HEK293 (cell line): ENCODE data around the gene E2F1.

Experiments
- CTCF ChIA-PET: fragments of 350-600 bp; formaldehyde crosslinking; extraction: SDS; loops from one replicate; lab custom pipeline; 2021; ENCODE audit warnings: antibody characterized with exemption; lab: Yijun Ruan, JAX
- POLR2A ChIA-PET: fragments of 300-600 bp; formaldehyde crosslinking; extraction: SDS; loops from one replicate; lab custom pipeline; 2020; ENCODE audit warnings: antibody characterized with exemption, inconsistent platforms; lab: Yijun Ruan, JAX
- H3K27ac ChIP-seq: fragments of 200-500 bp; sonication (Bioruptor generic); 2 replicates; pipeline ENCODE4 v1.5.1; 2014; ENCODE audit warnings: low read depth, low read length, control low read depth, inconsistent platforms; ENCODE audit errors: extremely low read depth
- H3K36me3 ChIP-seq, 2 experiments: fragments of 200-500 bp in 1 of 2; sonication (Bioruptor generic) in 1 of 2; 1 replicate in 1 of 2; 2 replicates in 1 of 2; pipeline ENCODE4 v1.5.1; 2014 to 2017; ENCODE audit warnings: inconsistent platforms in 2 of 2, low read length in 2 of 2; ENCODE audit not compliant: control insufficient read depth in 2 of 2, insufficient read depth in 1 of 2
- H3K4me1 ChIP-seq: fragments of 200-500 bp; sonication (Bioruptor generic); 2 replicates; pipeline ENCODE4 v1.5.1; 2014; ENCODE audit warnings: mild to moderate bottlenecking, low read length, inconsistent platforms; ENCODE audit not compliant: control insufficient read depth, insufficient read depth
- H3K4me3 ChIP-seq: 2 replicates; pipeline ENCODE4 v1.5.1; 2011; ENCODE audit warnings: low read depth, mild to moderate bottlenecking, control low read depth, low read length, moderate library complexity
- H3K9me3 ChIP-seq: fragments of 200-500 bp; sonication (Bioruptor generic); 2 replicates; pipeline ENCODE4 v1.5.1; 2014; ENCODE audit warnings: low read depth, low read length, inconsistent platforms; ENCODE audit not compliant: control insufficient read depth, insufficient read depth
- FEZF1 ChIP-seq: fragments of 450-650 bp; formaldehyde crosslinking; IDR thresholded peaks from 2 replicates; pipeline ENCODE4 v1.5.1; 2016; ENCODE audit warnings: missing biosample characterization, missing genetic modification characterization
- KLF1 ChIP-seq: fragments of 450-650 bp; formaldehyde crosslinking; IDR thresholded peaks from 2 replicates; pipeline ENCODE4 v1.5.1; 2016; ENCODE audit warnings: missing biosample characterization, missing genetic modification characterization
- OSR2 ChIP-seq: fragments of 450-650 bp; formaldehyde crosslinking; IDR thresholded peaks from 2 replicates; pipeline ENCODE4 v1.5.1; 2016; ENCODE audit warnings: missing biosample characterization, missing genetic modification characterization
- PRDM1 ChIP-seq: fragments of 450-650 bp; formaldehyde crosslinking; IDR thresholded peaks from 2 replicates; pipeline ENCODE4; 2016; ENCODE audit warnings: missing biosample characterization, missing genetic modification characterization
- ZIC2 ChIP-seq: fragments of 450-650 bp; formaldehyde crosslinking; IDR thresholded peaks from 2 replicates; pipeline ENCODE4 v1.5.1; 2016; ENCODE audit warnings: missing biosample characterization, missing genetic modification characterization
- ZNF112 ChIP-seq: fragments of 450-650 bp; formaldehyde crosslinking; IDR thresholded peaks from 2 replicates; pipeline ENCODE4 v1.5.0; 2017; ENCODE audit warnings: missing biosample characterization, missing genetic modification characterization
- ZNF132 ChIP-seq: fragments of 450-650 bp; formaldehyde crosslinking; IDR thresholded peaks from 2 replicates; pipeline ENCODE4 v1.5.1; 2017; ENCODE audit warnings: missing biosample characterization, missing genetic modification characterization, borderline replicate concordance
- ZNF202 ChIP-seq: fragments of 450-650 bp; formaldehyde crosslinking; IDR thresholded peaks from 2 replicates; pipeline ENCODE4 v1.5.1; 2016; ENCODE audit warnings: missing biosample characterization, missing genetic modification characterization, borderline replicate concordance
- ZNF211 ChIP-seq: fragments of 450-650 bp; formaldehyde crosslinking; IDR thresholded peaks from 2 replicates; pipeline ENCODE4 v1.5.1; 2016; ENCODE audit warnings: low read depth, missing biosample characterization, missing genetic modification characterization
- ZNF223 ChIP-seq: fragments of 450-650 bp; formaldehyde crosslinking; IDR thresholded peaks from 2 replicates; pipeline ENCODE4 v1.5.1; 2016; ENCODE audit warnings: missing biosample characterization, missing genetic modification characterization
- ZNF354C ChIP-seq: fragments of 450-650 bp; formaldehyde crosslinking; IDR thresholded peaks from 2 replicates; pipeline ENCODE4 v1.5.1; 2016; ENCODE audit warnings: missing biosample characterization, missing genetic modification characterization, low read depth, borderline replicate concordance
- ZNF433 ChIP-seq: fragments of 450-650 bp; formaldehyde crosslinking; IDR thresholded peaks from 2 replicates; pipeline ENCODE4 v1.5.1; 2016; ENCODE audit warnings: missing biosample characterization, missing genetic modification characterization, low read depth
- ZNF548 ChIP-seq: fragments of 450-650 bp; formaldehyde crosslinking; IDR thresholded peaks from 2 replicates; pipeline ENCODE4 v1.5.1; 2016; ENCODE audit warnings: missing biosample characterization, missing genetic modification characterization
- ZNF629 ChIP-seq: fragments of 450-650 bp; formaldehyde crosslinking; IDR thresholded peaks from 2 replicates; pipeline ENCODE4 v1.5.1; 2017; ENCODE audit warnings: missing biosample characterization, missing genetic modification characterization
- ZNF670 ChIP-seq: fragments of 450-650 bp; formaldehyde crosslinking; IDR thresholded peaks from 2 replicates; pipeline ENCODE4 v1.5.1; 2016; ENCODE audit warnings: missing biosample characterization, missing genetic modification characterization, low read depth
- ZNF776 ChIP-seq: fragments of 450-650 bp; formaldehyde crosslinking; IDR thresholded peaks from 2 replicates; pipeline ENCODE4 v1.5.0; 2017; ENCODE audit warnings: missing biosample characterization, missing genetic modification characterization, borderline replicate concordance
- ZNF777 ChIP-seq: fragments of 450-650 bp; formaldehyde crosslinking; IDR thresholded peaks from 2 replicates; pipeline ENCODE4 v1.5.1; 2017; ENCODE audit warnings: missing biosample characterization, missing genetic modification characterization, borderline replicate concordance
- ZNF785 ChIP-seq: fragments of 450-650 bp; formaldehyde crosslinking; IDR thresholded peaks from 2 replicates; pipeline ENCODE4 v1.5.1; 2016; ENCODE audit warnings: missing biosample characterization, missing genetic modification characterization
- ZNF792 ChIP-seq: fragments of 450-650 bp; formaldehyde crosslinking; IDR thresholded peaks from 2 replicates; pipeline ENCODE4 v1.5.1; 2016; ENCODE audit warnings: missing biosample characterization, missing genetic modification characterization
- ZSCAN23 ChIP-seq: fragments of 450-650 bp; formaldehyde crosslinking; IDR thresholded peaks from 2 replicates; pipeline ENCODE4 v1.5.1; 2016; ENCODE audit warnings: missing biosample characterization, missing genetic modification characterization
- TF ChIP-seq, protein P1 (sequence below): fragments of 450-650 bp; formaldehyde crosslinking; IDR thresholded peaks from 2 replicates; pipeline ENCODE4 v1.5.1; 2016; ENCODE audit warnings: missing biosample characterization, missing genetic modification characterization
- TF ChIP-seq, protein P2 (sequence below): fragments of 450-650 bp; formaldehyde crosslinking; IDR thresholded peaks from 2 replicates; pipeline ENCODE4 v1.5.1; 2016; ENCODE audit warnings: missing biosample characterization, missing genetic modification characterization
- TF ChIP-seq, protein P3 (sequence below): fragments of 450-650 bp; formaldehyde crosslinking; IDR thresholded peaks from 2 replicates; pipeline ENCODE4 v1.5.1; 2016; ENCODE audit warnings: missing biosample characterization, missing genetic modification characterization
- TF ChIP-seq, protein P4 (sequence below): fragments of 450-650 bp; formaldehyde crosslinking; IDR thresholded peaks from 2 replicates; pipeline ENCODE4 v1.5.1; 2016; ENCODE audit warnings: missing biosample characterization, missing genetic modification characterization
- TF ChIP-seq, protein P5 (sequence below): fragments of 450-650 bp; formaldehyde crosslinking; IDR thresholded peaks from 2 replicates; pipeline ENCODE4 v1.5.1; 2016; ENCODE audit warnings: missing biosample characterization, missing genetic modification characterization
- TF ChIP-seq, protein P6 (sequence below): fragments of 450-650 bp; formaldehyde crosslinking; IDR thresholded peaks from 2 replicates; pipeline ENCODE4 v1.5.1; 2017; ENCODE audit warnings: missing biosample characterization, missing genetic modification characterization

E2F1 gene

DNA sequence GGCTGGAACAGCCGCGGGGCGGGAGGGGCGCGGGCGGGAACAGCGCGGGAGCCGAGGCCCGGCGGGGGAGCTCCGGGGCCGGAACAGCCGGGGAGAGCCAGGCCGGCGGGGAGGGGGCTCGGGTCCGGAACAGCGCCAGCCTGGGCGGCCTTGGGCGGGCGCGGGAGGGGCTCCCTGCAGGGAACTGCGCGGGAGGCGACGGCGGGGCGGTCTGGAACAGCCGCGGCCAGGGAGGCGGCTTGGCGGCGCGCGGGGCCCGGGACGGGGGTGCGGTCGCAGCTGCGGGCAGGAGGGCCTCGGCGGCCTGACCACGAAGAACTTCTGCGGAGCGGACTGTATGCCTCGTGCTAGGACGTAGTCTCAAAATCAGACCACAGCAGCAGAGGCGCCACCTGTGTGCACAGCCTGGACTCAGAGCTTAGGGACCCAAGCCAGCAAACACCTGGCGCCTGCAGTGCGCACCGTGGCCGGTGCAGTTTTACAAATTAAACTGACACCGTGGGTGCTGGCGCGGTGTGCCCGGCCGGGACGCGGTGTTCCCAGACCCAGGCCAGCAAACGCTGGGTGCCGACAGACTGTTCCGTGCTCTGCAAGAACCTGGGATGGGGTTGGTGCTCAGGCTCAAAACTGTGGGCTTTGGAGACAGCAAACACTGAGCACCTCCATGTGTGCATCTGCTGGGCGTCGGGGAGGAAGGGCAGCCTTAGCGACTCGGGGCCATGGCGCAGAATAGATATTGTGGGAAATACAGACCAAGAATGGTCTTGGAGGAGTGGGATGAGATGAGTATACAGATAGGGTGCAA, 46.2 kb upstream of the E2F1 start:
- Histone ChIP-seq H3K9me3 (no peaks in the 10 kb centered on the region), H3K27ac (peak overlapping the region; percentile 88), H3K4me1 (no peaks in the 10 kb centered on the region), H3K36me3 (no peaks in the 10 kb centered on the region), H3K4me3 (peak overlapping the region; percentile 37)
- ChIA-PET CTCF (interaction anchor here (0.5 to 1.2 kb wide), 5 partner anchors 21 to 277 kb away, joined by 3 read pairs; partner anchors contain the start of gene ACTL10), POLR2A (interaction anchor here (0.5 to 1.9 kb wide), 11 partner anchors 12 to 380 kb away, joined by 3 to 9 read pairs (median 4); partner anchors contain the start of genes CBFA2T2, EIF2S2, PXMP4 and RALY)
- TF ChIP-seq ZSCAN23 (tag by site-specific recombination) (no peak), ZNF548 (tag by site-specific recombination) (no peak), ZNF354C (no peak), FEZF1 (no peak), OSR2 (tag by site-specific recombination) (no peak), ZNF670 (tag by site-specific recombination) (no peak), ZNF202 (tag by site-specific recombination) (no peak), ZNF792 (tag by site-specific recombination) (peak; percentile 91; the same call in 1 of the 2 replicates), ZNF777 (tag by site-specific recombination) (no peak), ZNF211 (tag by site-specific recombination) (no peak), ZNF776 (no peak), ZNF132 (no peak), ZNF785 (no peak), PRDM1 (tag by site-specific recombination) (no peak), ZNF112 (no peak), ZNF223 (no peak), ZNF433 (tag by site-specific recombination) (no peak), ZNF629 (tag by site-specific recombination) (no peak), KLF1 (tag by site-specific recombination) (no peak), ZIC2 (tag by site-specific recombination) (0 out of 2 replicates have a peak, but pooled peaks have one; percentile 35)
- TF ChIP-seq, protein P1, sequence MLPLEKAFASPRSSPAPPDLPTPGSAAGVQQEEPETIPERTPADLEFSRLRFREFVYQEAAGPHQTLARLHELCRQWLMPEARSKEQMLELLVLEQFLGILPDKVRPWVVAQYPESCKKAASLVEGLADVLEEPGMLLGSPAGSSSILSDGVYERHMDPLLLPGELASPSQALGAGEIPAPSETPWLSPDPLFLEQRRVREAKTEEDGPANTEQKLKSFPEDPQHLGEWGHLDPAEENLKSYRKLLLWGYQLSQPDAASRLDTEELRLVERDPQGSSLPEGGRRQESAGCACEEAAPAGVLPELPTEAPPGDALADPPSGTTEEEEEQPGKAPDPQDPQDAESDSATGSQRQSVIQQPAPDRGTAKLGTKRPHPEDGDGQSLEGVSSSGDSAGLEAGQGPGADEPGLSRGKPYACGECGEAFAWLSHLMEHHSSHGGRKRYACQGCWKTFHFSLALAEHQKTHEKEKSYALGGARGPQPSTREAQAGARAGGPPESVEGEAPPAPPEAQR (tag by site-specific recombination): no peak
- TF ChIP-seq, protein P2, sequence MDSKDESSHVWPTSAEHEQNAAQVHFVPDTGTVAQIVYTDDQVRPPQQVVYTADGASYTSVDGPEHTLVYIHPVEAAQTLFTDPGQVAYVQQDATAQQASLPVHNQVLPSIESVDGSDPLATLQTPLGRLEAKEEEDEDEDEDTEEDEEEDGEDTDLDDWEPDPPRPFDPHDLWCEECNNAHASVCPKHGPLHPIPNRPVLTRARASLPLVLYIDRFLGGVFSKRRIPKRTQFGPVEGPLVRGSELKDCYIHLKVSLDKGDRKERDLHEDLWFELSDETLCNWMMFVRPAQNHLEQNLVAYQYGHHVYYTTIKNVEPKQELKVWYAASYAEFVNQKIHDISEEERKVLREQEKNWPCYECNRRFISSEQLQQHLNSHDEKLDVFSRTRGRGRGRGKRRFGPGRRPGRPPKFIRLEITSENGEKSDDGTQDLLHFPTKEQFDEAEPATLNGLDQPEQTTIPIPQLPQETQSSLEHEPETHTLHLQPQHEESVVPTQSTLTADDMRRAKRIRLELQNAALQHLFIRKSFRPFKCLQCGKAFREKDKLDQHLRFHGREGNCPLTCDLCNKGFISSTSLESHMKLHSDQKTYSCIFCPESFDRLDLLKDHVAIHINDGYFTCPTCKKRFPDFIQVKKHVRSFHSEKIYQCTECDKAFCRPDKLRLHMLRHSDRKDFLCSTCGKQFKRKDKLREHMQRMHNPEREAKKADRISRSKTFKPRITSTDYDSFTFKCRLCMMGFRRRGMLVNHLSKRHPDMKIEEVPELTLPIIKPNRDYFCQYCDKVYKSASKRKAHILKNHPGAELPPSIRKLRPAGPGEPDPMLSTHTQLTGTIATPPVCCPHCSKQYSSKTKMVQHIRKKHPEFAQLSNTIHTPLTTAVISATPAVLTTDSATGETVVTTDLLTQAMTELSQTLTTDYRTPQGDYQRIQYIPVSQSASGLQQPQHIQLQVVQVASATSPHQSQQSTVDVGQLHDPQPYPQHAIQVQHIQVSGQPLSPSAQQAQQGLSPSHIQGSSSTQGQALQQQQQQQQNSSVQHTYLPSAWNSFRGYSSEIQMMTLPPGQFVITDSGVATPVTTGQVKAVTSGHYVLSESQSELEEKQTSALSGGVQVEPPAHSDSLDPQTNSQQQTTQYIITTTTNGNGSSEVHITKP (tag by site-specific recombination): peak; percentile 25; the same call in 1 of the 2 replicates
- TF ChIP-seq, protein P3, sequence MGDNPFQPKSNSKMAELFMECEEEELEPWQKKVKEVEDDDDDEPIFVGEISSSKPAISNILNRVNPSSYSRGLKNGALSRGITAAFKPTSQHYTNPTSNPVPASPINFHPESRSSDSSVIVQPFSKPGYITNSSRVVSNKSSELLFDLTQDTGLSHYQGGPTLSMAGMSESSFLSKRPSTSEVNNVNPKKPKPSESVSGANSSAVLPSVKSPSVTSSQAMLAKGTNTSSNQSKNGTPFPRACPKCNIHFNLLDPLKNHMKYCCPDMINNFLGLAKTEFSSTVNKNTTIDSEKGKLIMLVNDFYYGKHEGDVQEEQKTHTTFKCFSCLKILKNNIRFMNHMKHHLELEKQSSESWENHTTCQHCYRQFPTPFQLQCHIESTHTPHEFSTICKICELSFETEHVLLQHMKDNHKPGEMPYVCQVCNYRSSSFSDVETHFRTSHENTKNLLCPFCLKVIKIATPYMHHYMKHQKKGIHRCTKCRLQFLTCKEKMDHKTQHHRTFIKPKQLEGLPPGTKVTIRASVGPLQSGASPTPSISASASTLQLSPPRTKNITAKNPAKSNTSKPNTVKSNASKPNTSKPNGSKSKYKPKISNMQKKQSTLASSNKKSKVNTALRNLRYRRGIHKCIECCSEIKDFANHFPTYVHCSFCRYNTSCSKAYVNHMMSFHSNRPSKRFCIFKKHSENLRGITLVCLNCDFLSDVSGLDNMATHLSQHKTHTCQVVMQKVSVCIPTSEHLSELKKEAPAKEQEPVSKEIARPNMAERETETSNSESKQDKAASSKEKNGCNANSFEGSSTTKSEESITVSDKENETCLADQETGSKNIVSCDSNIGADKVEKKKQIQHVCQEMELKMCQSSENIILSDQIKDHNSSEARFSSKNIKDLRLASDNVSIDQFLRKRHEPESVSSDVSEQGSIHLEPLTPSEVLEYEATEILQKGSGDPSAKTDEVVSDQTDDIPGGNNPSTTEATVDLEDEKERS: no peak
- TF ChIP-seq, protein P4, sequence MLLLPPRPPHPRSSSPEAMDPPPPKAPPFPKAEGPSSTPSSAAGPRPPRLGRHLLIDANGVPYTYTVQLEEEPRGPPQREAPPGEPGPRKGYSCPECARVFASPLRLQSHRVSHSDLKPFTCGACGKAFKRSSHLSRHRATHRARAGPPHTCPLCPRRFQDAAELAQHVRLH (tag by site-specific recombination): no peak
- TF ChIP-seq, protein P5, sequence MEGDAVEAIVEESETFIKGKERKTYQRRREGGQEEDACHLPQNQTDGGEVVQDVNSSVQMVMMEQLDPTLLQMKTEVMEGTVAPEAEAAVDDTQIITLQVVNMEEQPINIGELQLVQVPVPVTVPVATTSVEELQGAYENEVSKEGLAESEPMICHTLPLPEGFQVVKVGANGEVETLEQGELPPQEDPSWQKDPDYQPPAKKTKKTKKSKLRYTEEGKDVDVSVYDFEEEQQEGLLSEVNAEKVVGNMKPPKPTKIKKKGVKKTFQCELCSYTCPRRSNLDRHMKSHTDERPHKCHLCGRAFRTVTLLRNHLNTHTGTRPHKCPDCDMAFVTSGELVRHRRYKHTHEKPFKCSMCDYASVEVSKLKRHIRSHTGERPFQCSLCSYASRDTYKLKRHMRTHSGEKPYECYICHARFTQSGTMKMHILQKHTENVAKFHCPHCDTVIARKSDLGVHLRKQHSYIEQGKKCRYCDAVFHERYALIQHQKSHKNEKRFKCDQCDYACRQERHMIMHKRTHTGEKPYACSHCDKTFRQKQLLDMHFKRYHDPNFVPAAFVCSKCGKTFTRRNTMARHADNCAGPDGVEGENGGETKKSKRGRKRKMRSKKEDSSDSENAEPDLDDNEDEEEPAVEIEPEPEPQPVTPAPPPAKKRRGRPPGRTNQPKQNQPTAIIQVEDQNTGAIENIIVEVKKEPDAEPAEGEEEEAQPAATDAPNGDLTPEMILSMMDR: peak; percentile 64
- TF ChIP-seq, protein P6, sequence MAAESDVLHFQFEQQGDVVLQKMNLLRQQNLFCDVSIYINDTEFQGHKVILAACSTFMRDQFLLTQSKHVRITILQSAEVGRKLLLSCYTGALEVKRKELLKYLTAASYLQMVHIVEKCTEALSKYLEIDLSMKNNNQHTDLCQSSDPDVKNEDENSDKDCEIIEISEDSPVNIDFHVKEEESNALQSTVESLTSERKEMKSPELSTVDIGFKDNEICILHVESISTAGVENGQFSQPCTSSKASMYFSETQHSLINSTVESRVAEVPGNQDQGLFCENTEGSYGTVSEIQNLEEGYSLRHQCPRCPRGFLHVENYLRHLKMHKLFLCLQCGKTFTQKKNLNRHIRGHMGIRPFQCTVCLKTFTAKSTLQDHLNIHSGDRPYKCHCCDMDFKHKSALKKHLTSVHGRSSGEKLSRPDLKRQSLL (tag by site-specific recombination): 0 out of 2 replicates have a peak, but pooled peaks have one; percentile 48
